Smooth muscle cell of the brain vasculature (primary cell): Measurements from ENCODE around the gene AFAP1L2.
"Not testable (repeated sequence)": the region's sequence is repeated elsewhere in the genome, so short reads cannot be mapped to it uniquely, and the experiment has no call there.

ENCODE experiments used
- DNase-seq: peaks from one replicate; pipeline ENCODE4 v3.0.0-alpha.2; 2012; ENCODE audit warnings: low read depth, low spot score

Gene AFAP1L2

GRCh38 chr10:114359041-114359952, 45.0 kb downstream of the AFAP1L2 start:
- DNase-seq: peak; percentile 86

GRCh38 chr10:114357515-114357996, 46.7 kb downstream of the AFAP1L2 start:
- DNase-seq: no peak

GRCh38 chr10:114356751-114357514, 47.4 kb downstream of the AFAP1L2 start:
- DNase-seq: no peak

GRCh38 chr10:114356126-114356525, 48.2 kb downstream of the AFAP1L2 start:
- DNase-seq: no peak

- DNase-seq: no peak
These were observed 50.9 kb downstream of the AFAP1L2 start for GRCh38 chr10:114353383-114353782.

- no peak for DNase-seq
These were observed 51.5 kb downstream of the AFAP1L2 start for GRCh38 chr10:114352653-114353298.

GRCh38 chr10:114350751-114351150, 53.6 kb downstream of the AFAP1L2 start:
- DNase-seq: no peak

GRCh38 chr10:114349522-114350215, 54.6 kb downstream of the AFAP1L2 start:
- DNase-seq: no peak

- DNase-seq: not testable (repeated sequence)
These were observed 55.2 kb downstream of the AFAP1L2 start for GRCh38 chr10:114349071-114349470.

GRCh38 chr10:114347791-114348190, 56.5 kb downstream of the AFAP1L2 start:
- DNase-seq: no peak

- no peak for DNase-seq
These were observed 57.1 kb downstream of the AFAP1L2 start for GRCh38 chr10:114347241-114347640.

GRCh38 chr10:114346176-114347031, 57.9 kb downstream of the AFAP1L2 start:
- DNase-seq: peak; percentile 94

- DNase-seq: no peak
These were observed 58.6 kb downstream of the AFAP1L2 start for GRCh38 chr10:114345701-114346100.

- DNase-seq: no peak
These were observed 60.4 kb downstream of the AFAP1L2 start for GRCh38 chr10:114343623-114344505.

- DNase-seq: no peak
These were observed 61.3 kb downstream of the AFAP1L2 start for GRCh38 chr10:114342976-114343375.

GRCh38 chr10:114340816-114341215, 63.5 kb downstream of the AFAP1L2 start:
- no peak for DNase-seq

GRCh38 chr10:114337510-114338462, 66.5 kb downstream of the AFAP1L2 start:
- no peak for DNase-seq

GRCh38 chr10:114336823-114337509, 67.3 kb downstream of the AFAP1L2 start:
- no peak for DNase-seq
